ENCODE results near the gene GRK3.
"Not testable (repeated sequence)": the region's sequence is repeated elsewhere in the genome, so short reads cannot be mapped to it uniquely, and the experiment has no call there.

Gene GRK3

GRCh38 chr22:25552405-25552804 is 12.1 kb upstream of the GRK3 start:
- not testable (repeated sequence) for DNase-seq

GRCh38 chr22:25553131-25553530 is 11.3 kb upstream of the GRK3 start:
- no peak for DNase-seq

- no peak for DNase-seq
Observed at GRCh38 chr22:25554238-25554671, 10.2 kb upstream of the GRK3 start.

GRCh38 chr22:25554689-25555088 is 9.8 kb upstream of the GRK3 start:
- DNase-seq: no peak

- DNase-seq: no peak
Observed at GRCh38 chr22:25555586-25555985, 8.9 kb upstream of the GRK3 start.

- DNase-seq: no peak
Observed at GRCh38 chr22:25557218-25557617, 7.3 kb upstream of the GRK3 start.

- no peak for DNase-seq
Observed at GRCh38 chr22:25558341-25558740, 6.1 kb upstream of the GRK3 start.

- DNase-seq: not testable (repeated sequence)
Observed at GRCh38 chr22:25559910-25560309, 4.6 kb upstream of the GRK3 start.

- not testable (repeated sequence) for DNase-seq
Observed at GRCh38 chr22:25561182-25561581, 3.3 kb upstream of the GRK3 start.

- DNase-seq: not testable (repeated sequence)
Observed at GRCh38 chr22:25561927-25562326, 2.5 kb upstream of the GRK3 start.

GRCh38 chr22:25562966-25563760 is 1.3 kb upstream of the GRK3 start:
- not testable (repeated sequence) for DNase-seq

GRCh38 chr22:25563761-25564319 is 635 bp upstream of the GRK3 start:
- DNase-seq: no peak

- DNase-seq: no peak
Observed at GRCh38 chr22:25564979-25565677, 653 bp downstream of the GRK3 start.

GRCh38 chr22:25566186-25566897 is 1.9 kb downstream of the GRK3 start:
- DNase-seq: no peak

GRCh38 chr22:25566898-25567235 is 2.4 kb downstream of the GRK3 start:
- DNase-seq: no peak

GRCh38 chr22:25567251-25567675 is 2.8 kb downstream of the GRK3 start:
- DNase-seq: no peak

GRCh38 chr22:25568066-25568465 is 3.6 kb downstream of the GRK3 start:
- DNase-seq: not testable (repeated sequence)

- no peak for DNase-seq
Observed at GRCh38 chr22:25569361-25569760, 4.9 kb downstream of the GRK3 start.

- DNase-seq: no peak
Observed at GRCh38 chr22:25569983-25570382, 5.5 kb downstream of the GRK3 start.

- no peak for DNase-seq
Observed at GRCh38 chr22:25570486-25570885, 6.0 kb downstream of the GRK3 start.

GRCh38 chr22:25571969-25572707 is 7.7 kb downstream of the GRK3 start:
- not testable (repeated sequence) for DNase-seq

GRCh38 chr22:25572708-25573171 is 8.3 kb downstream of the GRK3 start:
- DNase-seq: no peak

- no peak for DNase-seq
Observed at GRCh38 chr22:25573841-25574240, 9.4 kb downstream of the GRK3 start.
